ENCODE data around the gene SORCS2.

GRCh38 chr4:7145291-7145934, 46.9 kb upstream of the SORCS2 start:
- TF ChIP-seq, protein P1, sequence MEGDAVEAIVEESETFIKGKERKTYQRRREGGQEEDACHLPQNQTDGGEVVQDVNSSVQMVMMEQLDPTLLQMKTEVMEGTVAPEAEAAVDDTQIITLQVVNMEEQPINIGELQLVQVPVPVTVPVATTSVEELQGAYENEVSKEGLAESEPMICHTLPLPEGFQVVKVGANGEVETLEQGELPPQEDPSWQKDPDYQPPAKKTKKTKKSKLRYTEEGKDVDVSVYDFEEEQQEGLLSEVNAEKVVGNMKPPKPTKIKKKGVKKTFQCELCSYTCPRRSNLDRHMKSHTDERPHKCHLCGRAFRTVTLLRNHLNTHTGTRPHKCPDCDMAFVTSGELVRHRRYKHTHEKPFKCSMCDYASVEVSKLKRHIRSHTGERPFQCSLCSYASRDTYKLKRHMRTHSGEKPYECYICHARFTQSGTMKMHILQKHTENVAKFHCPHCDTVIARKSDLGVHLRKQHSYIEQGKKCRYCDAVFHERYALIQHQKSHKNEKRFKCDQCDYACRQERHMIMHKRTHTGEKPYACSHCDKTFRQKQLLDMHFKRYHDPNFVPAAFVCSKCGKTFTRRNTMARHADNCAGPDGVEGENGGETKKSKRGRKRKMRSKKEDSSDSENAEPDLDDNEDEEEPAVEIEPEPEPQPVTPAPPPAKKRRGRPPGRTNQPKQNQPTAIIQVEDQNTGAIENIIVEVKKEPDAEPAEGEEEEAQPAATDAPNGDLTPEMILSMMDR (conservative IDR thresholded peaks at IDR 0.05; ENCODE audit: low read depth, low read length): no peak
- TF ChIP-seq EZH2 (IDR thresholded peaks at IDR 0.05; ENCODE audit: borderline replicate concordance, low read depth, low read length, poor library complexity, severe bottlenecking): no peak

All from A673 (cell line).